Keratinocyte (primary cell): ENCODE results near the gene CMBL. TPM values are rescaled to one million over a fixed set of nuclear protein-coding genes. Genes with fewer than 3 reads are reported as not detected.

ENCODE experiments used
- DNase-seq: peaks from one replicate; pipeline ENCODE4 v3.0.0-alpha.2; 2011; ENCODE audit warnings: low read depth, missing footprints, low spot score
- FAIRE-seq: peaks from 2 replicates; lab custom pipeline; 2011; peaks lifted over from hg19 to GRCh38; lab: Jason Lieb, UNC
- H2AFZ ChIP-seq: 2 replicates; pipeline ENCODE4 v1.6.0; 2012; ENCODE audit warnings: low read length, control low read depth, inconsistent platforms; ENCODE audit not compliant: control insufficient read depth
- H3K27ac ChIP-seq: 2 replicates; pipeline ENCODE4 v1.5.1; 2011; ENCODE audit warnings: low read length; ENCODE audit not compliant: control insufficient read depth, insufficient read depth
- H3K27me3 ChIP-seq: 3 replicates; pipeline ENCODE4 v1.6.0; 2011; ENCODE audit warnings: low read length; ENCODE audit not compliant: control insufficient read depth, insufficient read depth; ENCODE audit errors: extremely low read depth
- H3K36me3 ChIP-seq, 2 experiments: 2 replicates in 1 of 2; 3 replicates in 1 of 2; pipeline ENCODE4 v1.5.1; 2011; ENCODE audit warnings: low read length in 2 of 2, mild to moderate bottlenecking in 1 of 2; ENCODE audit not compliant: control insufficient read depth in 2 of 2, insufficient read depth in 2 of 2; ENCODE audit errors: extremely low read depth in 1 of 2
- H3K4me1 ChIP-seq: 3 replicates; pipeline ENCODE4 v1.5.1; 2011; ENCODE audit warnings: low read length; ENCODE audit not compliant: control insufficient read depth, insufficient read depth; ENCODE audit errors: extremely low read depth
- H3K4me2 ChIP-seq: 3 replicates; pipeline ENCODE4 v1.6.0; 2011; ENCODE audit warnings: low read depth, low read length; ENCODE audit not compliant: control insufficient read depth, insufficient read depth; ENCODE audit errors: extremely low read depth
- H3K4me3 ChIP-seq, 3 experiments: fragments of 200-600 bp in 1 of 3; sonication (generic) in 1 of 3; 2 replicates in 2 of 3; 3 replicates in 1 of 3; pipeline ENCODE4 v1.5.1; 2011 to 2016; ENCODE audit warnings: low read length in 3 of 3, mild to moderate bottlenecking in 3 of 3, control low read depth in 2 of 3, inconsistent platforms in 1 of 3, low read depth in 1 of 3, mixed read lengths in 1 of 3, mixed run types in 1 of 3, moderate library complexity in 1 of 3; ENCODE audit not compliant: control insufficient read depth in 2 of 3, insufficient read depth in 2 of 3; ENCODE audit errors: extremely low read depth in 1 of 3
- H3K79me2 ChIP-seq: 2 replicates; pipeline ENCODE4 v1.6.0; 2012; ENCODE audit warnings: low read length; ENCODE audit not compliant: control insufficient read depth, insufficient read depth
- H3K9ac ChIP-seq: 3 replicates; pipeline ENCODE4 v1.6.0; 2011; ENCODE audit warnings: low read length; ENCODE audit not compliant: control insufficient read depth, insufficient read depth; ENCODE audit errors: extremely low read depth
- H3K9me1 ChIP-seq: 3 replicates; pipeline ENCODE4 v1.6.0; 2011; ENCODE audit warnings: low read length; ENCODE audit not compliant: control insufficient read depth, insufficient read depth; ENCODE audit errors: extremely low read depth
- H3K9me3 ChIP-seq: 2 replicates; pipeline ENCODE4 v1.5.1; 2012; ENCODE audit warnings: low read depth, low read length; ENCODE audit not compliant: control insufficient read depth
- H4K20me1 ChIP-seq: 3 replicates; pipeline ENCODE4 v1.6.0; 2011; ENCODE audit warnings: low read length; ENCODE audit not compliant: control insufficient read depth, insufficient read depth; ENCODE audit errors: extremely low read depth
- CTCF ChIP-seq, 3 experiments: IDR thresholded peaks in 1 of 3; conservative IDR thresholded peaks in 1 of 3; optimal IDR thresholded peaks in 1 of 3; 2 replicates in 2 of 3; 3 replicates in 1 of 3; pipeline versions ENCODE3 to v1.5.1; 2011; ENCODE audit warnings: low read length in 3 of 3, mild to moderate bottlenecking in 3 of 3, moderate library complexity in 2 of 3, control low read depth in 1 of 3, inconsistent platforms in 1 of 3; ENCODE audit not compliant: insufficient read depth in 2 of 3; ENCODE audit errors: extremely low read depth in 1 of 3
- EZH2 ChIP-seq: IDR thresholded peaks from one replicate; pipeline ENCODE4 v1.6.1; 2012; ENCODE audit warnings: inconsistent platforms, mild to moderate bottlenecking, low read length, moderate library complexity
- dilution Hi-C: fragments of 300-500 bp; cut with MboI; formaldehyde crosslinking; loops from one replicate; pipeline ENCODE4 v1.7.0; 2020; ENCODE audit warnings: low sequenced_read_pairs; ENCODE audit not compliant: extremely low pct_ligation_motif_present
- polyA plus RNA-seq, 5 experiments: library from polyadenylated mRNA; depleted of rRNA in 3 of 5; stranded (reverse) in 3 of 5; stranded (forward) in 1 of 5; unstranded in 1 of 5; fragments of >200 nt; gene quantifications; 1 replicate in 1 of 5; 2 replicates in 3 of 5; 3 replicates in 1 of 5; pipeline versions ENCODE4 v1.2.1 to v1.2.3, GENCODE V29; 2011 to 2012; ENCODE audit warnings: missing spikeins in 2 of 5, low read depth in 1 of 5, low replicate concordance in 1 of 5

Gene CMBL
- polyA plus RNA-seq, 1 donor (not counting 4 experiments of a cell fraction or from before 2014, with no cell fraction given): 9.1 TPM

DNA sequence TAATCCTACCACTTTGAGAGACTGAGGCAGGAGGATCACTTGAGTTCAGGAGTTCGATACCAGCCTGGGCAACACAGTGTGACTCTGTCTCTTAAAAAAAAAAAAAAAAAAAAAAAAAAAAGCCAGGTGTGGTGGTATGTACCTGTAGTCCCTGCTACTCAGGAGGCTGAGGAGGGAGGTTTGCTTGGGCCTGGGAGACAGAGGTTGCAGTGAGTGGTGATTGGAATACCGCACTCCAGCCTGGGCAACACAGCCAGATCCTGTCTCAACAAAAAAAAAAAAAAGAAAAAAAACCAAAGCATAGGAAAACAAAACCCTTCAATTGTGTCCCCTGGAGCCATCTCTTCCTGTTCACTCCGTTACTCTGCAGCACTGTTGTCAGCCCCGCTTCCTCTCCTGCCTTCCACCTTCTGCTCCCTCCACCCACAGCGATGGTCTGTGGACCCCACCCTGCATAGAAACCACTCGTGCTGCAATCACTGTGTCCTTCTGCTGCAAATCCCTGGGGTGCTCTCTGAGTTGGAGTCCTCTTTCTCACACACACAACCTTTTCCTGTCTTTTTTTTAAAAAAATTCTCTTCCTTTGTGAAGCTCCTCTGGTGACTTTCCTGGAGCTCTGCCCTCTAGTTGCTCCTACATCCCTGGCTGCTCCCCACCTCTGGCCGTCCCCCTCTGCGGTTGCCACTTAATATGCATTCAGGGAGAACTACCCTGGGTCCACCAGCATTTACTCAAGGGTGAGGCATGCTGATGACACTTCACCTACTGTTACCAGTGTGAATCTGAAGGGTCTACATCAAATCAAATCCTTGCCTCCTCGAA lies 35.4 kb downstream of the CMBL start:
- H3K27ac ChIP-seq: no peak overlapping the region
- peaks cover 3% of the 10 kb centered on the region for H3K9me1 ChIP-seq
- no peaks in the 10 kb centered on the region for H4K20me1 ChIP-seq
- no peak overlapping the region for H2AFZ ChIP-seq
- H3K9me3 ChIP-seq: no peaks in the 10 kb centered on the region
- H3K9ac ChIP-seq: no peak overlapping the region
- dilution Hi-C loops: no loop called here
- no peak for DNase-seq
- no peaks in the 10 kb centered on the region for H3K79me2 ChIP-seq
- H3K4me2 ChIP-seq: no peak overlapping the region
- TF ChIP-seq CTCF (optimal IDR thresholded peaks at IDR 0.05 in 1 of 3, IDR thresholded peaks at IDR 0.05 in 1 of 3, conservative IDR thresholded peaks at IDR 0.05 in 1 of 3; ENCODE audit: extremely low read depth in 1 of 3, insufficient read depth in 2 of 3, low read length in 3 of 3) (no peak), EZH2 (no peak)
- no peaks in the 10 kb centered on the region for H3K27me3 ChIP-seq
- no peak for FAIRE-seq
- peaks cover 8% of the 10 kb centered on the region for H3K4me1 ChIP-seq
- no peaks in the 10 kb centered on the region for H3K36me3 ChIP-seq
- no peak overlapping the region for H3K4me3 ChIP-seq

GRCh38 chr5:10268100-10268499 lies 39.6 kb downstream of the CMBL start:
- dilution Hi-C loops: no loop called here
- no peaks in the 10 kb centered on the region for H3K9me3 ChIP-seq

More at GRCh38 chr5:10268100-10268499, 39.6 kb downstream of the CMBL start:
- Histone ChIP-seq H3K9me1 (peaks cover 3% of the 10 kb centered on the region), H3K27ac (no peak overlapping the region), H3K79me2 (no peaks in the 10 kb centered on the region), H3K4me3 (no peak overlapping the region), H2AFZ (no peak overlapping the region), H3K27me3 (no peaks in the 10 kb centered on the region), H3K4me1 (peaks cover 15% of the 10 kb centered on the region), H3K9ac (no peak overlapping the region), H3K4me2 (no peak overlapping the region), H3K36me3 (peaks cover 10 to 12% of the 10 kb centered on the region in 2 experiments), H4K20me1 (no peaks in the 10 kb centered on the region)
- no peak for DNase-seq
- TF ChIP-seq CTCF (optimal IDR thresholded peaks at IDR 0.05 in 1 of 3, IDR thresholded peaks at IDR 0.05 in 1 of 3, conservative IDR thresholded peaks at IDR 0.05 in 1 of 3; ENCODE audit: extremely low read depth in 1 of 3, insufficient read depth in 2 of 3, low read length in 3 of 3): no peak
- no peak for TF ChIP-seq EZH2
- no peak for FAIRE-seq
